Karpas-422 (cell line): Measurements from ENCODE around the gene CADPS. TPM values are rescaled to one million over a fixed set of nuclear protein-coding genes. Genes with fewer than 3 reads are reported as not detected.

Experiments
- DNase-seq: peaks from one replicate; pipeline ENCODE4 v3.0.0-alpha.2; 2015
- H2AFZ ChIP-seq: fragments of 200-600 bp; sonication (generic); 2 replicates; pipeline ENCODE4 v1.6.1; 2014; ENCODE audit warnings: antibody characterized with exemption, low read length, mixed read lengths
- H3K27ac ChIP-seq: fragments of 200-600 bp; sonication (generic); 2 replicates; pipeline ENCODE4 v1.5.1; 2014; ENCODE audit warnings: mild to moderate bottlenecking, low read length, moderate library complexity
- H3K27me3 ChIP-seq: fragments of 200-600 bp; sonication (generic); 2 replicates; pipeline ENCODE4 v1.6.1; 2014; ENCODE audit warnings: low read length, mixed read lengths
- H3K36me3 ChIP-seq: fragments of 200-600 bp; sonication (generic); 2 replicates; pipeline ENCODE4 v1.6.1; 2014; ENCODE audit warnings: low read length, mixed read lengths; ENCODE audit not compliant: insufficient read depth
- H3K4me1 ChIP-seq: fragments of 200-600 bp; sonication (generic); 2 replicates; pipeline ENCODE4 v1.6.1; 2014; ENCODE audit warnings: mild to moderate bottlenecking, low read length, mixed read lengths
- H3K4me2 ChIP-seq: fragments of 200-600 bp; sonication (generic); 2 replicates; pipeline ENCODE4 v1.6.1; 2014; ENCODE audit warnings: low read length, low read depth, mild to moderate bottlenecking; ENCODE audit not compliant: poor library complexity, severe bottlenecking
- H3K4me3 ChIP-seq: fragments of 200-600 bp; sonication (generic); 2 replicates; pipeline ENCODE4 v1.5.1; 2014; ENCODE audit warnings: mild to moderate bottlenecking, antibody characterized with exemption, low read length, mixed read lengths
- H3K79me2 ChIP-seq: fragments of 200-600 bp; sonication (generic); 2 replicates; pipeline ENCODE4 v1.6.1; 2014; ENCODE audit warnings: mild to moderate bottlenecking, low read length, mixed read lengths
- H3K9ac ChIP-seq: fragments of 200-600 bp; sonication (generic); 2 replicates; pipeline ENCODE4 v1.6.0; 2014; ENCODE audit warnings: low read length
- H3K9me2 ChIP-seq: fragments of 200-600 bp; sonication (generic), shearing (Covaris generic); replicated peaks from 2 replicates; pipeline ENCODE4 v1.6.0; 2014; ENCODE audit warnings: mild to moderate bottlenecking, low read length, moderate library complexity; ENCODE audit not compliant: insufficient read depth
- H3K9me3 ChIP-seq: fragments of 300-700, 200-600 bp; sonication (generic); 2 replicates; pipeline ENCODE4 v1.6.1; 2014; ENCODE audit warnings: low read length, mixed read lengths
- H4K20me1 ChIP-seq: fragments of 200-600 bp; sonication (generic); 2 replicates; pipeline ENCODE4 v1.6.1; 2014; ENCODE audit warnings: mild to moderate bottlenecking, antibody characterized with exemption, low read length, low read depth; ENCODE audit not compliant: insufficient read depth
- total RNA-seq: library from RNA; depleted of rRNA; stranded (reverse); fragments of >200 nt; shearing (Covaris generic); gene quantifications from 2 replicates; pipeline ENCODE4 v1.2.3, GENCODE V29; 2014; ENCODE audit warnings: low replicate concordance

Gene CADPS
- total RNA-seq, 1 experiment from 2014 or later: 1.9 TPM

- Histone ChIP-seq H3K4me1 (no peaks in the 10 kb centered on the region), H3K36me3 (no peaks in the 10 kb centered on the region), H2AFZ (no peak overlapping the region), H3K9ac (no peak overlapping the region), H3K4me2 (no peak overlapping the region), H4K20me1 (no peaks in the 10 kb centered on the region), H3K27me3 (no peaks in the 10 kb centered on the region), H3K4me3 (no peak overlapping the region), H3K9me3 (no peaks in the 10 kb centered on the region; the same call in 1 of the 2 replicates), H3K79me2 (no peaks in the 10 kb centered on the region), H3K9me2 (no peaks in the 10 kb centered on the region), H3K27ac (no peak overlapping the region)
- DNase-seq: no peak
These were observed 504.9 kb downstream of the CADPS start for GRCh38 chr3:62370112-62370857.

DNA sequence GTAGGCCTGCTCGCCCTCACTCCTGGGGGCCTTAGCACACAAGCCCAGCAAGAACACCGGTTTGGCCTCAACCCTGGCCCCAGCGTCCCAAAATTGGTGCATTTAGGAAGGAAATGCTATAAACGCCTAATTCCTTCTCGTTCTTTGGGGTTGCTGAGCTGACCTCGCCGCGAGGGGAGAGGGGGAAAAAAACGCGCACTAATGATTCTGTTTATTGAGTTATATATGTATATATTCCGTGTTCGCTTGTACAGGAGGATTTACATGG, 505.8 kb downstream of the CADPS start:
- Histone ChIP-seq H3K4me3 (no peak overlapping the region), H3K27me3 (no peaks in the 10 kb centered on the region)

DNA sequence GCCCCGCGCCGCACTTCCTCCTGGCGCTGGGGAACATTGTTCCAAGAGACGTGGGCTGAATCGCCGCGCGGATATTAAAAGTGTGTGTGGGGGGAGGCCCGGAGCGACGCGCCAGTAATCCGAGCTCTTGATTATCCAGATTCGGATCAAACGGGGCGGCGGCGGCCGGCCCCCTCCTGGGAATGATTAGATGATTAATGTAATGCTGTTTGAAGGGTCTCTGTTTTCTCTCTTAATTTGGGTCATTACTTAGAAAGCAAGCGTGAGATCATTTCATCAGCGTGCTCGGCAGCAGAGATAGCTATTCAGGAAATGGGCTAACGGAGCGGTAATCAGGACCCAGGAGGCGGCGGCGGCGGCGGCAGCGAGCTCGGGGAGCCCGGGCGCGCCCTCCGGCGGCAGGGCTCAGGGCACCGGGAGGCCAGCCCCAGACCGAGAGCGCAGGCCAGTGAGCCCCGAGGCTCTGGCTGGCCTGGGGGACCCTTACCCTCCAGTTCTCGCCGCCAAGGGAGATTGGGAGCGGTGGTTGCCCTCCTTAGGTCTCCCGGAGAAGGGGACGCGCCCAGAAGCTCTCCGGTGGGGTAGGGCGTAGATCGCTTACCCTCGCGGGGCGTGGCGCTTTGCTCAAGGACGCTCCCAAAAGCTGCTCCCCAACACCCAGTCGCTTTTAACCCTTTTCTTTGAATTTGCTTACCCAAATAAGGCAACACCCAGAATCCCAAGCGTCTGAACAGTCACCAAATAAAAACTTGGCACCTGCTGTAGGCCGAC, 506.3 kb downstream of the CADPS start:
- Histone ChIP-seq H3K4me3 (no peak overlapping the region), H3K27me3 (no peaks in the 10 kb centered on the region), H4K20me1 (no peaks in the 10 kb centered on the region), H3K79me2 (no peaks in the 10 kb centered on the region), H3K9me3 (no peaks in the 10 kb centered on the region; the same call in 1 of the 2 replicates), H3K4me2 (no peak overlapping the region), H3K9ac (no peak overlapping the region), H3K9me2 (no peaks in the 10 kb centered on the region), H3K4me1 (no peaks in the 10 kb centered on the region), H2AFZ (no peak overlapping the region), H3K36me3 (no peaks in the 10 kb centered on the region), H3K27ac (no peak overlapping the region)
- no peak for DNase-seq

More for the DNA sequence above, 505.8 kb downstream of the CADPS start:
- Histone ChIP-seq H3K9me3 (no peaks in the 10 kb centered on the region; the same call in 1 of the 2 replicates), H3K4me2 (no peak overlapping the region), H2AFZ (no peak overlapping the region), H3K9me2 (no peaks in the 10 kb centered on the region), H3K4me1 (no peaks in the 10 kb centered on the region), H3K9ac (no peak overlapping the region), H4K20me1 (no peaks in the 10 kb centered on the region), H3K36me3 (no peaks in the 10 kb centered on the region), H3K27ac (no peak overlapping the region), H3K79me2 (no peaks in the 10 kb centered on the region)
- DNase-seq: no peak

GRCh38 chr3:62368290-62368704, 506.9 kb downstream of the CADPS start:
- H3K4me1 ChIP-seq: no peaks in the 10 kb centered on the region
- no peak overlapping the region for H3K4me2 ChIP-seq
- H4K20me1 ChIP-seq: no peaks in the 10 kb centered on the region
- H3K9ac ChIP-seq: no peak overlapping the region
- H3K27ac ChIP-seq: no peak overlapping the region
- H3K36me3 ChIP-seq: no peaks in the 10 kb centered on the region
- no peak for DNase-seq
- H3K79me2 ChIP-seq: no peaks in the 10 kb centered on the region
- no peak overlapping the region for H2AFZ ChIP-seq
- no peak overlapping the region for H3K4me3 ChIP-seq
- no peaks in the 10 kb centered on the region for H3K27me3 ChIP-seq
- no peaks in the 10 kb centered on the region; the same call in 1 of the 2 replicates for H3K9me3 ChIP-seq
- H3K9me2 ChIP-seq: no peaks in the 10 kb centered on the region

GRCh38 chr3:62367763-62368195, 507.4 kb downstream of the CADPS start:
- Histone ChIP-seq H3K4me1 (no peaks in the 10 kb centered on the region), H2AFZ (no peak overlapping the region), H3K4me3 (no peak overlapping the region), H3K9ac (no peak overlapping the region), H3K9me3 (no peaks in the 10 kb centered on the region; the same call in 1 of the 2 replicates), H3K27ac (no peak overlapping the region), H3K79me2 (no peaks in the 10 kb centered on the region), H3K9me2 (no peaks in the 10 kb centered on the region), H3K27me3 (no peaks in the 10 kb centered on the region), H3K36me3 (no peaks in the 10 kb centered on the region), H3K4me2 (no peak overlapping the region), H4K20me1 (no peaks in the 10 kb centered on the region)
- no peak for DNase-seq

DNA sequence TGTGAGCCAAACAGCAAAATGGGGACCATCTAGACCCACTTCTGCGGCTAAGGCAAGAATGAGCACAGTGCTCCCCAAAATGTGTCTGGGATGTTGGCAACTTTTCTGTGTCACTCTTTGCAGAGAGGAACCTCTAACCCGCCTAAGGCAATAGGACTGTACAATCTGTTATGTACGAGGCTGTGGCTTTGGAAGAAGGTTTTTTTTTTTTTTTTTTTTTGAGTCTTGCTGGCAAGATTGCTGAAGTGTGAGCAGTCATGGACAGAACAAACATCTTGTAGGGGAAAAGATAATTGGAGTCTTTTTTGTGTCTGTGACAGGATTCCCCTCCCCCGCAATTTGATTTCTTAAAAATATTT, 509.1 kb downstream of the CADPS start:
- Histone ChIP-seq H3K9ac (no peak overlapping the region), H3K79me2 (no peaks in the 10 kb centered on the region), H3K36me3 (no peaks in the 10 kb centered on the region), H3K4me1 (no peaks in the 10 kb centered on the region), H2AFZ (no peak overlapping the region), H3K4me3 (no peak overlapping the region), H3K9me2 (no peaks in the 10 kb centered on the region), H3K27ac (no peak overlapping the region), H3K9me3 (no peaks in the 10 kb centered on the region; the same call in 1 of the 2 replicates), H3K27me3 (no peaks in the 10 kb centered on the region), H3K4me2 (no peak overlapping the region), H4K20me1 (no peaks in the 10 kb centered on the region)
- no peak for DNase-seq

DNA sequence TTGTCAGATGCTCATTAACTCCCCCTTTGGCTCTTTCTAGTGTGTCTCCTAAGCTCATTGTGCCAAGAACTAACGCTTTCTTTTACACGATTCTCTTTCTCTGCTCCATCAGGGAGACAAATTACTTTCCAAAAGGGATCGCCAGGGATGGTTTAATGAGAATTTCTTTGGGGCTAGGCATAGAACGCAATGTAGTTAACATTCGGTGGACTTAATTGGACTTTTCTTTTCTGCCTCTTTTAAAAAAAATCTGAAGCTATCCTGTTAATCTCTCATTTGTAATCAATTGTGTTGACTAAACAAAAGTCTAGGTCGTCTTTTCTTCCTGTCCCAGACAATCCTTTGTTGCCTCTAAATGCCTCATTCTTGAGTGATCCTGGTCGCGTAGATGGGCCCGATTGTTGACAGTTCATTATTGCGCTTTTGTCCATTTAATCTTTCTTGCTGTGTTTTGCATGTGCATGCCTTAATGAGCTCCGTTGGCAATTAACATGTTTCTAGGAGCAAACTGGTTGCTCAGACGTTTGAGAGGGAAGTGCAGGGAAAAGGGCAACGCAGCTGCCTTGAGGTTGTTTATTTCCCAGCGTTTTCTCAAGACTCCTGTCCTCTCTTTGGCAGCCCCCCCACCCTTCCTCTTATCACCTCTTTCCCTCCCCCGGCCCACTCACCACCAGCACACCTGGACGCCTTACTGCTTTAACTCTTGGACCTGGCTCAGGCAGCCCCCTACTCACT, 509.7 kb downstream of the CADPS start:
- H3K4me2 ChIP-seq: no peak overlapping the region
- H3K4me1 ChIP-seq: no peaks in the 10 kb centered on the region
- no peak overlapping the region for H2AFZ ChIP-seq
- H3K27ac ChIP-seq: no peak overlapping the region
- no peak overlapping the region for H3K9ac ChIP-seq
- H4K20me1 ChIP-seq: no peaks in the 10 kb centered on the region
- H3K9me2 ChIP-seq: no peaks in the 10 kb centered on the region
- H3K79me2 ChIP-seq: no peaks in the 10 kb centered on the region
- H3K27me3 ChIP-seq: no peaks in the 10 kb centered on the region
- no peak for DNase-seq
- no peak overlapping the region for H3K4me3 ChIP-seq
- no peaks in the 10 kb centered on the region for H3K36me3 ChIP-seq
- no peaks in the 10 kb centered on the region for H3K9me3 ChIP-seq

GRCh38 chr3:62364191-62364590, 511.0 kb downstream of the CADPS start:
- H3K4me3 ChIP-seq: no peak overlapping the region
- no peaks in the 10 kb centered on the region for H3K27me3 ChIP-seq
- no peak for DNase-seq
- H3K9me3 ChIP-seq: no peaks in the 10 kb centered on the region
- H2AFZ ChIP-seq: no peak overlapping the region
- H3K9ac ChIP-seq: no peak overlapping the region
- H3K4me2 ChIP-seq: no peak overlapping the region
- no peaks in the 10 kb centered on the region for H4K20me1 ChIP-seq
- H3K27ac ChIP-seq: no peak overlapping the region
- H3K9me2 ChIP-seq: no peaks in the 10 kb centered on the region
- H3K79me2 ChIP-seq: no peaks in the 10 kb centered on the region
- no peaks in the 10 kb centered on the region for H3K36me3 ChIP-seq
- no peaks in the 10 kb centered on the region for H3K4me1 ChIP-seq
